CD14-positive monocyte (primary cell): ENCODE measurements around the gene RAPGEF5. TPM values are rescaled to one million over a fixed set of nuclear protein-coding genes. Genes with fewer than 3 reads are reported as not detected.

ENCODE experiments used
- DNase-seq, 3 donors: peaks; one replicate each; pipeline ENCODE4 v3.0.0-alpha.2; 2011 to 2022
- H2AFZ ChIP-seq: 2 replicates; pipeline ENCODE4 v1.6.0; 2012; ENCODE audit warnings: mild to moderate bottlenecking, low read depth, low read length, inconsistent platforms; ENCODE audit not compliant: insufficient read depth, poor library complexity, severe bottlenecking
- H3K27ac ChIP-seq, 2 donors: 1 replicate in 1 of 2; 2 replicates in 1 of 2; pipeline ENCODE4 v1.5.1; 2012 to 2013; ENCODE audit warnings: low read length in 2 of 2, control low read depth in 1 of 2, inconsistent platforms in 1 of 2, low read depth in 1 of 2, mild to moderate bottlenecking in 1 of 2
- H3K27me3 ChIP-seq, 2 donors: one replicate each; pipeline versions ENCODE4 v1.6.0 to v1.6.1; 2011 to 2013; ENCODE audit warnings: low read length in 2 of 2; ENCODE audit not compliant: control insufficient read depth in 2 of 2, insufficient read depth in 2 of 2
- H3K36me3 ChIP-seq, 2 donors: replicated peaks in 1 of 2; 1 replicate in 1 of 2; 2 replicates in 1 of 2; pipeline versions ENCODE4 v1.5.1 to v1.6.1; 2012 to 2013; ENCODE audit warnings: low read length in 2 of 2, control low read depth in 1 of 2, inconsistent platforms in 1 of 2, mild to moderate bottlenecking in 1 of 2; ENCODE audit not compliant: insufficient read depth in 2 of 2, control insufficient read depth in 1 of 2
- H3K4me1 ChIP-seq, 2 donors: 1 replicate in 1 of 2; 2 replicates in 1 of 2; pipeline versions ENCODE4 v1.5.1 to v1.6.1; 2012 to 2013; ENCODE audit warnings: low read length in 2 of 2, control low read depth in 1 of 2, inconsistent platforms in 1 of 2, mild to moderate bottlenecking in 1 of 2, moderate library complexity in 1 of 2; ENCODE audit not compliant: insufficient read depth in 2 of 2, control insufficient read depth in 1 of 2
- H3K4me2 ChIP-seq: replicated peaks from 2 replicates; pipeline ENCODE3; 2012; ENCODE audit warnings: low read length, moderate library complexity, mild to moderate bottlenecking; ENCODE audit not compliant: poor library complexity, severe bottlenecking; ENCODE audit errors: extremely low read depth
- H3K4me3 ChIP-seq, 3 experiments: fragments of 200-600 bp in 1 of 3; sonication (generic) in 1 of 3; replicated peaks in 1 of 3; 1 replicate in 2 of 3; 2 replicates in 1 of 3; pipeline ENCODE4 v1.5.1; 2011 to 2013; ENCODE audit warnings: low read length in 3 of 3, mild to moderate bottlenecking in 3 of 3, control low read depth in 2 of 3, low read depth in 2 of 3, inconsistent platforms in 1 of 3, moderate library complexity in 1 of 3
- H3K79me2 ChIP-seq: 2 replicates; pipeline ENCODE4 v1.6.0; 2012; ENCODE audit warnings: mild to moderate bottlenecking, control low read depth, inconsistent platforms, low read length, moderate library complexity; ENCODE audit not compliant: insufficient read depth
- H3K9ac ChIP-seq: 2 replicates; pipeline ENCODE4 v1.6.0; 2017; ENCODE audit warnings: low read length, mild to moderate bottlenecking; ENCODE audit not compliant: insufficient read depth, poor library complexity, severe bottlenecking
- H3K9me3 ChIP-seq, 2 donors: replicated peaks in 1 of 2; 1 replicate in 1 of 2; 2 replicates in 1 of 2; pipeline versions ENCODE4 v1.5.1 to v1.6.1; 2012 to 2013; ENCODE audit warnings: low read length in 2 of 2, control low read depth in 1 of 2; ENCODE audit not compliant: control insufficient read depth in 1 of 2, insufficient read depth in 1 of 2
- H4K20me1 ChIP-seq: 2 replicates; pipeline ENCODE4 v1.6.0; 2012; ENCODE audit warnings: mild to moderate bottlenecking, low read length, control low read depth, moderate library complexity; ENCODE audit not compliant: insufficient read depth
- H3K27ac Mint-ChIP-seq, 7 donors: one replicate each; pipeline ENCODE4 v1.8.0; 2020; ENCODE audit warnings: mild to moderate bottlenecking in 7 of 7, mixed read lengths in 7 of 7, moderate library complexity in 6 of 7, inconsistent platforms in 2 of 7
- H3K27me3 Mint-ChIP-seq, 3 donors: one replicate each; pipeline ENCODE4 v1.8.0; 2021 to 2022; ENCODE audit warnings: low read depth in 3 of 3, mild to moderate bottlenecking in 3 of 3, mixed read lengths in 3 of 3, moderate library complexity in 3 of 3, inconsistent platforms in 1 of 3
- H3K36me3 Mint-ChIP-seq, 2 donors: one replicate each; pipeline ENCODE4 v1.8.0; 2020; ENCODE audit warnings: mixed read lengths in 2 of 2, inconsistent platforms in 1 of 2, mild to moderate bottlenecking in 1 of 2
- H3K4me1 Mint-ChIP-seq: one replicate; pipeline ENCODE4 v1.8.0; 2020; ENCODE audit warnings: mild to moderate bottlenecking, mixed read lengths
- H3K4me3 Mint-ChIP-seq, 2 donors: one replicate each; pipeline ENCODE4 v1.8.0; 2020; ENCODE audit warnings: mild to moderate bottlenecking in 2 of 2, mixed read lengths in 2 of 2, moderate library complexity in 1 of 2
- H3K9me3 Mint-ChIP-seq, 7 donors: one replicate each; pipeline ENCODE4 v1.8.0; 2020 to 2022; ENCODE audit warnings: mixed read lengths in 7 of 7, mild to moderate bottlenecking in 6 of 7, moderate library complexity in 6 of 7, inconsistent platforms in 2 of 7
- CTCF ChIP-seq: fragments of 200-600 bp; IDR thresholded peaks from one replicate; pipeline ENCODE4 v1.8.0; 2022; ENCODE audit warnings: antibody characterized with exemption, mild to moderate bottlenecking
- WGBS: methylation state at CpG from one replicate; pipeline ENCODE4 v1.1.5; 2013; ENCODE audit warnings: missing lambda C conversion rate; ENCODE audit not compliant: insufficient coverage; 5-methylcytosine and 5-hydroxymethylcytosine counted together
- intact Hi-C, 2 donors: fragments of 100-400 bp; cut with micrococcal nuclease; formaldehyde crosslinking; loops; one replicate each; pipeline versions ENCODE4 v1.15.0 to v1.15.1; 2023
- polyA plus RNA-seq, 3 donors: library from polyadenylated mRNA; depleted of rRNA in 1 of 3; unstranded in 2 of 3; stranded (reverse) in 1 of 3; fragments of 300-500 nt in 2 of 3; fragments of >200 nt in 1 of 3; fragmentation: Illumina TruSeq in 2 of 3; gene quantifications; 1 replicate in 2 of 3; 2 replicates in 1 of 3; pipeline ENCODE4 v1.2.3, GENCODE V29; 2012 to 2021

RAPGEF5 gene
- polyA plus RNA-seq, 3 donors, result not detected

- Mint-ChIP-seq H3K27me3 (no peaks in the 10 kb centered on the region), H3K4me1 (peaks cover 10% of the 10 kb centered on the region), H3K27ac (no peak overlapping the region), H3K4me3 (no peak overlapping the region), H3K9me3 (peaks cover 0 to 3% (median 0%) of the 10 kb centered on the region in 7 donors), H3K36me3 (no peaks in the 10 kb centered on the region)
- intact Hi-C loops, result no loop called here
- Histone ChIP-seq H3K27me3 (no peaks in the 10 kb centered on the region), H2AFZ (no peak overlapping the region), H3K9me3 (no peaks in the 10 kb centered on the region), H3K4me3 (no peak overlapping the region), H3K4me1 (peaks cover 4 to 8% of the 10 kb centered on the region in 2 donors), H3K36me3 (no peaks in the 10 kb centered on the region), H3K79me2 (no peaks in the 10 kb centered on the region), H3K9ac (no peak overlapping the region), H4K20me1 (no peaks in the 10 kb centered on the region), H3K4me2 (no peak overlapping the region), H3K27ac (no peak overlapping the region)
- DNase-seq, result no peak
- TF ChIP-seq CTCF, result no peak
- WGBS, result 80% methylated on average over 1 of the region's 3 CpGs
These were observed 180.1 kb downstream of the RAPGEF5 start for GRCh38 chr7:22176791-22177412.

GRCh38 chr7:22174574-22174953, 182.4 kb downstream of the RAPGEF5 start:
- H3K27me3 Mint-ChIP-seq, result peaks cover 0 to 2% (median 0%) of the 10 kb centered on the region in 3 donors
- Histone ChIP-seq H3K36me3 (no peaks in the 10 kb centered on the region), H3K9ac (no peak overlapping the region), H3K4me2 (no peak overlapping the region), H3K9me3 (no peaks in the 10 kb centered on the region), H3K27me3 (no peaks in the 10 kb centered on the region), H4K20me1 (no peaks in the 10 kb centered on the region), H3K4me3 (no peak overlapping the region), H3K4me1 (peaks cover 4 to 8% of the 10 kb centered on the region in 2 donors), H3K79me2 (no peaks in the 10 kb centered on the region), H3K27ac (no peak overlapping the region), H2AFZ (no peak overlapping the region)
- intact Hi-C loops, result no loop called here
- DNase-seq, result peak in 1 of 3 donors; percentile 5
- H3K36me3 Mint-ChIP-seq, result no peaks in the 10 kb centered on the region
- peaks cover 0 to 3% (median 0%) of the 10 kb centered on the region in 7 donors for H3K9me3 Mint-ChIP-seq
- TF ChIP-seq CTCF, result no peak
- no peak overlapping the region for H3K4me3 Mint-ChIP-seq
- peaks cover 10% of the 10 kb centered on the region for H3K4me1 Mint-ChIP-seq
- peak overlapping the region in 4 of 7 donors; percentile 6 to 70 (median 39) for H3K27ac Mint-ChIP-seq
